GM21360 (cell line): ENCODE results near the gene BCL11B.

Source experiments
- ATAC-seq: cut with Tn5 transposase; IDR thresholded peaks from one replicate; pipeline ENCODE4 v1.9.1; 2021; ENCODE audit warnings: mild to moderate bottlenecking, moderate library complexity; ENCODE audit not compliant: unreplicated experiment

Gene BCL11B

DNA sequence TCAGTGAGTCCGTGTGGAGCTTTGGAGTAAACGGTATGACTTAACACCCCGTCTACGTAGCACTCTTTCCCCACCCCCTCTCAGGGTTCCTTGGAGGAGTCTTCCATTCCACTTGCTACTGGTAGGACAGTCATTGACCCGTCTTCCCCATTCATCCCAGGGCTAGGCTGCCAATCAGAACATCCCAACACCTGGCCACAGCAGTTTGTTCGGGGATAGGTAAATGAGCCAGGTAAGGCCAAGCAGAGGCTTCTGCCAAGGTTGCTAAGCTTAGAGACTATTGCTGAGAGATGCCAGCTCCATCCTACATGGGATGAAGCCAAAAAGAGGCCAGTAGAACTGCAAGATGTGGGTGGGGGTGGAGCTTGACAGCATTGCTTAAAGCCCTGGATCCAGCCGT is 130.8 kb downstream of the BCL11B start:
- ATAC-seq, result no peak

DNA sequence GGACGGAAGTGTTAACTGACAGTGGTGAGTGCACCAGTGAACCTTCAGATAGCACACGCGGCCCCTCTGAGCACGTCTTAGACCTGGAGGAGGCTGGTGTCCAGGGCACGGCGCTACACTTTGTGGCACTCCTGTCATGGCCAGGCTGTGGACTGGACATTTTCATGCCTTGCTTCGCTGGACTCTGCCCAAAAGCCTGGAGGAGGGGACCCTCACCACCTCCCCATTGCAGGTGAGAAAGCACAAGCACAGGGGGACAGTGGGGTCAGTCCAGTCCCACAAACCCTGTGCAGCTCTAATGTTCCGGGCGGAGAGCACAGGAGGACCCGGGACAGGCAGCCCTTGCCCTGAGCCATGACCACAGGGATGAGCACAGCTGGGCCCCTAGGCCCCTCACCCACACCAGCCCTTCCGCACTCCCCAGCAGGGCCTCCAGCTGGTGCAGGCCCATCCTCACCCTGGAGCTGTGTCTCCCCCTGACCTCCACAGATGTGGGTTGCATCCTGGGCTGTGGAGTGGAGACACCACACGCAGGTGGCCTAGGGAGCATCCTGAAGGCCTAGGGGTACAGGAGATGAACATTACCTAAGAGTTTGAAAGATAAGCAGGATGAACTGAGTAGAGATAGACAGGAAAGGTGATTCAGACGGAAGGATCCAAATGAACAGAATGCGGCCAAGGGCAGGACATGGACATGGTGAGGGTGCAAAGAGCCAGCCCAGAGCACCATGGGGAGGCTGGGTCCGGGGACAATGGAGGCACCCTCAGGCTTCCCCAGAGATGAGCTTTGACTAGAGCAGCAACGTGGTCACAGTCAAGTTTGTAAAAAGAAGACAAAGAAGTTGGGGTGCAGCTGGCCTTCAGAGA is 132.8 kb downstream of the BCL11B start:
- ATAC-seq, result no peak

DNA sequence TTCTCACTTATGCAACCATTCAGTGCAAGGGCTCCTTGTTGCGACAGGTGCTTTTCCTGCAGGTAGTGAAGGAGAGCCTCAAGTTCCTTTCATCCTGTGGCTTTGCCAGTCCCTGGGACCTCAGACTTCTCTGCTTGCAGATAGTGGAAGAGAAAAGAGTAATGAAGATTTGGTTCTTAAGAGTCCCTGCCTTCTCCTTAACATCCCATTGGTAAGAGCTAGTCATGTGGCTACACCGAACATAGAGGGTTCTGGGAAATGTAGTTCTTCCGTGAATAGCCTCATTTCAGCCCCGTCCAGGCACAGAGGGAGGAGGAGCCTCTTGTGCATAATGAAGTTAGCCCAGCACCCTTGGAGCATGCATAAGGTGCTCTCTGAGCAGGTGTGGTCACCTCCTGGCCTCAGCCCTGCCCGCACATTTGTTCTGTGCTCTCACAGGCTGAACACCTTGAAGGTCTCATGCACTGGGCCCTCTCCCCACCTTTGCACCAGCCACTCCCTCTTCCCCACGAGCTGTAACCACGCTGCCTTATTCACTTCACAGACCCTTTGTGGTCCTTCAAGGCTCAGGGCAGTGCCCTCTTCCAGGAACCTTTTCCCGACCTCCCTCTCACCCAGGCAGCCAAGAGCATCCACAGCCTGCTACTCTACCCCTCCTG is 134.0 kb downstream of the BCL11B start:
- ATAC-seq, result no peak

GRCh38 chr14:99137001-99137700 is 134.8 kb downstream of the BCL11B start:
- no peak for ATAC-seq

GRCh38 chr14:99136401-99136800 is 135.6 kb downstream of the BCL11B start:
- no peak for ATAC-seq

GRCh38 chr14:99136047-99136400 is 136.0 kb downstream of the BCL11B start:
- no peak for ATAC-seq

- ATAC-seq, result no peak
These were observed 137.4 kb downstream of the BCL11B start for GRCh38 chr14:99134516-99135046.

DNA sequence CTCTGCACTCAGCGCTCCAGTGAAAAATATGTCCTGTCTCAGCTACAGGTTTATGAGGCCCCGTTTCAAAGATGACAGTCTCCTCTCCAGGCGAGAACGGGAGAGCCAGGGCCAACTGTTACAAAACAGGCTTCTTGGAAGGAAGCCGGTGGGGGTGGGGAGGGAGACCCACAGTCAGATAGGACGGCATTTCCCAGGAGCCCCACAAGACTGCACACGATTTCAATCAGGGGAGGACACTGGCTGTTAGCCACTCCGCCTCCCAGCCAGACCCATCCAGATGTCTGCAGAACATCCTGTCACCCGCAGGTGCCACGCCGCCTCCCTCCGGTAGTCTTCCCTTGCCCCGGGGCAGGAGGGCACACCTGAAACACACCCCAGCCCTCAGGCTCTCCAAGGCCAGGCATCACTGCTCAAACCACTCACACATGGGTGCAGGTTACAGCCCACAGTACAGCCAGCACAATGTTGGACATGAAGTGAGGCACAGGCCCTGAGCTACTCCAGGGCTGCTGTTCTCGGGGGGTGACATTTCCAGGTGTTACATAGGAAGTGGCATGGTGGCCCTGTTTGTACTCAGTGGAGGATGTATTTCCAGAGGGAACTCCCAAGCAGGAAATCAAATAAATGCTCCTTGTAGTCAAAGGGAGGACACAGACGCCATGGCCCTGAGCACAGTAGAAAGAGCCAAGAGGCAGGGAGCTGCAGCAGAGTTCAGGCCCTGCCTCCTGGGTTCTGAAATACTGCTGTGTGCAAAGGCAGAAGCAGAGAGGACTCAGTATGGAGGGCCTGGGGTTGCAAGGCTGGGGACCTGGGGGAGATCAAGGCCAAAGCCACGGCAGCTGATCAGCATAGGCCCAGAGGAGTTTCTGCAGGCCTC is 138.1 kb downstream of the BCL11B start:
- ATAC-seq, result no peak

- no peak for ATAC-seq
These were observed 139.0 kb downstream of the BCL11B start for GRCh38 chr14:99132821-99133635.

DNA sequence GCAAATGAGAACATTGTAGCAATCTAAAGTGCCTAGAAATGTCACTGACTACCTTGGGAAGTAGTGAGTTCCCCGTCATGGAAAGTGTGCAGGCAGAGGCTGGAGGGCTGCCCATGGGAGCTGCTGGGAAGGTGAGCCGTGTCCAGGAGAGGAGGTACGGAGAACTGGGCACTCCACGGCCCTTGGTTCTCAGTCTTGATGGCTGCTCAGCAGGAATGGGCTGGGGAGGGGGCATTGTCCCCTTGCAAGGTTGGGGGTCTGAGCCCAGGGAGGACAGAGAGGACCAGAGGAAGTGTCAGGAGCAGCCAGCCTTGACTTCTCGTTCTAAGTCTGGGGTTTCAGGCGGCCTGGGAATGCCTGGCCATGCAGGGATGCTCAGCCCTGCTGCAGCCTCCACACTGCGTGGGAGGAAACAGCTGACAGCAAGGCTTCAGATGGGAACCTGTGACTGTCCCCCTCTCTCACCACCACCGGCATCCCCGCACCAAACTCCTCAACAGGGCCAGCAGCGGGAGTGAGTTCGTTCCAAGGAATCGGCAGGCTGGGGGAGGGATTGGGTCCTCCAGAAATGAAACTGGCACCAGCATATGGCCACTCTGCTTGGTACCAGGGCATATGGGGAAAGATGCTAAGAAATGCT is 140.2 kb downstream of the BCL11B start:
- ATAC-seq, result no peak

- ATAC-seq, result no peak
These were observed 142.0 kb downstream of the BCL11B start for GRCh38 chr14:99129998-99130397.

DNA sequence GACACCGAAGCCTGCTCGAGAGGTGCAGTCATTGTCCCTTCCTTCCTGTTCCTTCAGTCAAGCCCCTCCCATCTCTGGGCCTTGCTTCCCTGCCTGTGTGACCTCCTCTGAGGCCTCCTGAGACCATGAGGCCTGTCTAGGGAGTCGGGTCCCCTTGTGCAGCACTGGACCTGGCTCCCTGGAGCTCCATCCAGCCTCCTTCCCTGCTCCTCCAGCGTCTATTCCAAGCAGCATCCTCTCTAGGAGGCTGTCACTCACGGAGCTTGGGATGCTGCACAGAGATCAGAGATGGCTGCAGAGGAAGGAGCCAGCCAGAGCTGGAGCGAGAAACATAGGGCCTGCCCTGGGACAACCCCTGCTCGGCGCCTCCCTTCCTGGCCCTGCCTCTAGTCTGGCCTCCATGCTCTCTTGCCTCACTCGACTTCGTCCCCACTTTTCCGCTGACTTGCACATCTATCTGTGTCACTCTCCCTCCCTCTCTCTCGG is 142.7 kb downstream of the BCL11B start:
- no peak for ATAC-seq

- no peak for ATAC-seq
These were observed 143.8 kb downstream of the BCL11B start for GRCh38 chr14:99128185-99128584.

DNA sequence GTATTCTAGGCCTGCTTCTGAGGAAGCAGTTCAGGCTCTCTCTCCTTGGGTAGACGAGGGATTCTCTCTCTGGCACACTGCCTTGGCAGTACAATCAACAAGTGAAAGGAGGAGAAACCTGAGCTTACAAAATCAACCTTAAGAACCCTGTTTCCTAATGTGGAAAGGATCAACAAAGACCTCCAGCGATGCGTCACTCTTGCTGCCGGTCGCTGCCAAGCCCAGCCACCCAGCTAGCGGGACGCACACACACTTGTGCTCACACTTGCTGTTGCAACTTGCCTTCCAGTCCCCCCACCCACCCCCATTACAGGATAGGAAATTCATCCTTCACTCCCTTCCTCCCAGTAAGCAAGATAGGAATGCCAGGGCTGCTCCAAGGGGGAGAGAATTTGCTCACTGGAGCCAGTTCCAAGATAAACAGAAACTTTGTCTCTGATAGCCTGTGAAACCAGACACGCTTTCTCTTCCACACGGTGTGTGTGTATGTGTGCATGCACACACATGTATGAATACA is 144.3 kb downstream of the BCL11B start:
- no peak for ATAC-seq

- no peak for ATAC-seq
These were observed 146.2 kb downstream of the BCL11B start for GRCh38 chr14:99125616-99126431.

GRCh38 chr14:99125113-99125512 is 146.9 kb downstream of the BCL11B start:
- no peak for ATAC-seq

GRCh38 chr14:99124482-99125105 is 147.4 kb downstream of the BCL11B start:
- no peak for ATAC-seq
